HAP-1 (cell line): ENCODE results near the gene OAS3.

Experiments used
- DNase-seq, 2 experiments: peaks; one replicate each; pipeline ENCODE4 v3.0.0-alpha.2; 2016 to 2020; ENCODE audit warnings: low spot score in 2 of 2
- H3K27me3 ChIP-seq: fragments of 250-450 bp; sonication (Bioruptor Pico); 2 replicates; pipeline ENCODE4 v1.5.1; 2020; ENCODE audit warnings: low read depth, mild to moderate bottlenecking, moderate library complexity
- H3K36me3 ChIP-seq: fragments of 250-450 bp; sonication (Bioruptor Pico); replicated peaks from 2 replicates; pipeline ENCODE4 v1.5.1; 2020; ENCODE audit warnings: mild to moderate bottlenecking
- H3K4me1 ChIP-seq: fragments of 250-450 bp; sonication (Bioruptor Pico); 2 replicates; pipeline ENCODE4 v1.5.1; 2020; ENCODE audit warnings: mild to moderate bottlenecking
- H3K4me3 ChIP-seq: fragments of 250-450 bp; sonication (Bioruptor Pico); 2 replicates; pipeline ENCODE4 v1.5.1; 2020; ENCODE audit warnings: mild to moderate bottlenecking, moderate library complexity
- H3K9me3 ChIP-seq: fragments of 250-450 bp; sonication (Bioruptor Pico); 2 replicates; pipeline ENCODE4 v1.5.1; 2020; ENCODE audit warnings: mild to moderate bottlenecking, moderate library complexity
- in situ Hi-C: fragments of 300-500 bp; cut with MboI; formaldehyde crosslinking; loops from 3 replicates; pipeline ENCODE4 v1.14.3; 2020; ENCODE audit warnings: low sequenced_read_pairs, inconsistent platforms, mixed read lengths

Gene OAS3

GRCh38 chr12:112932485-112933128 lies 5.7 kb upstream of the OAS3 start:
- Histone ChIP-seq H3K27me3 (no peaks in the 10 kb centered on the region), H3K4me3 (no peak overlapping the region), H3K36me3 (no peaks in the 10 kb centered on the region), H3K9me3 (no peaks in the 10 kb centered on the region), H3K4me1 (no peaks in the 10 kb centered on the region)
- no peak for DNase-seq
- in situ Hi-C loops = no loop called here

- in situ Hi-C loops = no loop called here
- Histone ChIP-seq H3K4me1 (no peaks in the 10 kb centered on the region), H3K36me3 (no peaks in the 10 kb centered on the region), H3K27me3 (no peaks in the 10 kb centered on the region), H3K9me3 (no peaks in the 10 kb centered on the region), H3K4me3 (no peak overlapping the region)
- no peak for DNase-seq
Measured at GRCh38 chr12:112933129-112933505, 5.2 kb upstream of the OAS3 start.

- H3K36me3 ChIP-seq = no peaks in the 10 kb centered on the region
- no peaks in the 10 kb centered on the region for H3K27me3 ChIP-seq
- no peak overlapping the region for H3K4me3 ChIP-seq
- DNase-seq = no peak
- in situ Hi-C loops = no loop called here
- peaks cover 11% of the 10 kb centered on the region for H3K4me1 ChIP-seq
- no peaks in the 10 kb centered on the region; the same call in 1 of the 2 replicates for H3K9me3 ChIP-seq
Measured at GRCh38 chr12:112936264-112936663, 2.0 kb upstream of the OAS3 start.

GRCh38 chr12:112936927-112937326 lies 1.3 kb upstream of the OAS3 start:
- no peak overlapping the region for H3K4me3 ChIP-seq
- no peak for DNase-seq
- in situ Hi-C loops = no loop called here
- H3K4me1 ChIP-seq = peaks cover 11% of the 10 kb centered on the region
- H3K27me3 ChIP-seq = no peaks in the 10 kb centered on the region
- no peaks in the 10 kb centered on the region for H3K36me3 ChIP-seq
- no peaks in the 10 kb centered on the region; the same call in 1 of the 2 replicates for H3K9me3 ChIP-seq

GRCh38 chr12:112938751-112939150 lies 477 bp downstream of the OAS3 start:
- H3K27me3 ChIP-seq = no peaks in the 10 kb centered on the region
- peaks cover 11% of the 10 kb centered on the region for H3K4me1 ChIP-seq
- DNase-seq = no peak
- peak overlapping the region; percentile 50 for H3K4me3 ChIP-seq
- in situ Hi-C loops = no loop called here
- H3K9me3 ChIP-seq = no peaks in the 10 kb centered on the region; the same call in 1 of the 2 replicates
- no peaks in the 10 kb centered on the region for H3K36me3 ChIP-seq

- in situ Hi-C loops = no loop called here
- no peak for DNase-seq
- no peak overlapping the region for H3K4me3 ChIP-seq
Measured at GRCh38 chr12:112939761-112940381, 1.6 kb downstream of the OAS3 start.

GRCh38 chr12:112941528-112942335 lies 3.5 kb downstream of the OAS3 start:
- no peak for DNase-seq
- peaks cover 11% of the 10 kb centered on the region for H3K4me1 ChIP-seq
- H3K27me3 ChIP-seq = no peaks in the 10 kb centered on the region
- H3K9me3 ChIP-seq = no peaks in the 10 kb centered on the region; the same call in 1 of the 2 replicates
- in situ Hi-C loops = no loop called here
- no peaks in the 10 kb centered on the region for H3K36me3 ChIP-seq
- H3K4me3 ChIP-seq = no peak overlapping the region

More at GRCh38 chr12:112939761-112940381, 1.6 kb downstream of the OAS3 start:
- H3K9me3 ChIP-seq = no peaks in the 10 kb centered on the region; the same call in 1 of the 2 replicates
- peaks cover 11% of the 10 kb centered on the region for H3K4me1 ChIP-seq
- no peaks in the 10 kb centered on the region for H3K36me3 ChIP-seq
- H3K27me3 ChIP-seq = no peaks in the 10 kb centered on the region

GRCh38 chr12:112942572-112942971 lies 4.3 kb downstream of the OAS3 start:
- DNase-seq = no peak
- Histone ChIP-seq H3K27me3 (no peaks in the 10 kb centered on the region), H3K36me3 (peaks cover 2% of the 10 kb centered on the region; the same call in 1 of the 2 replicates), H3K9me3 (no peaks in the 10 kb centered on the region; the same call in 1 of the 2 replicates), H3K4me1 (peaks cover 11% of the 10 kb centered on the region), H3K4me3 (no peak overlapping the region)
- in situ Hi-C loops = no loop called here

- Histone ChIP-seq H3K36me3 (peaks cover 7% of the 10 kb centered on the region; the same call in 1 of the 2 replicates), H3K9me3 (no peaks in the 10 kb centered on the region; the same call in 1 of the 2 replicates), H3K4me3 (no peak overlapping the region), H3K4me1 (peaks cover 6% of the 10 kb centered on the region), H3K27me3 (no peaks in the 10 kb centered on the region)
- no peak for DNase-seq
- in situ Hi-C loops = no loop called here
Measured at GRCh38 chr12:112944024-112944690, 5.9 kb downstream of the OAS3 start.

GRCh38 chr12:112945515-112945914 lies 7.2 kb downstream of the OAS3 start:
- Histone ChIP-seq H3K9me3 (no peaks in the 10 kb centered on the region; the same call in 1 of the 2 replicates), H3K27me3 (no peaks in the 10 kb centered on the region), H3K36me3 (peaks cover 7% of the 10 kb centered on the region; the same call in 1 of the 2 replicates), H3K4me3 (no peak overlapping the region), H3K4me1 (no peaks in the 10 kb centered on the region)
- DNase-seq = no peak
- in situ Hi-C loops = no loop called here

- in situ Hi-C loops = no loop called here
- H3K4me3 ChIP-seq = no peak overlapping the region
- peaks cover 7% of the 10 kb centered on the region; the same call in 1 of the 2 replicates for H3K36me3 ChIP-seq
- no peaks in the 10 kb centered on the region for H3K27me3 ChIP-seq
- H3K4me1 ChIP-seq = no peaks in the 10 kb centered on the region
- no peaks in the 10 kb centered on the region for H3K9me3 ChIP-seq
- DNase-seq = peak in 1 of 2 experiments; percentile 7
Measured at GRCh38 chr12:112946236-112947000, 8.1 kb downstream of the OAS3 start.

- DNase-seq = no peak
- Histone ChIP-seq H3K4me1 (no peaks in the 10 kb centered on the region), H3K36me3 (peaks cover 7% of the 10 kb centered on the region; the same call in 1 of the 2 replicates), H3K9me3 (no peaks in the 10 kb centered on the region), H3K27me3 (no peaks in the 10 kb centered on the region), H3K4me3 (no peak overlapping the region)
- in situ Hi-C loops = no loop called here
Measured at GRCh38 chr12:112947314-112947713, 9.0 kb downstream of the OAS3 start.

- Histone ChIP-seq H3K4me3 (no peak overlapping the region), H3K36me3 (peaks cover 7% of the 10 kb centered on the region; the same call in 1 of the 2 replicates), H3K4me1 (no peaks in the 10 kb centered on the region), H3K9me3 (no peaks in the 10 kb centered on the region), H3K27me3 (no peaks in the 10 kb centered on the region)
- in situ Hi-C loops = no loop called here
- DNase-seq = peak in 1 of 2 experiments; percentile 1
Measured at GRCh38 chr12:112947761-112948160, 9.5 kb downstream of the OAS3 start.
